HG02981 (cell line): ENCODE results near the gene LMNA.

Experiments
- ATAC-seq: cut with Tn5 transposase; IDR thresholded peaks from one replicate; pipeline ENCODE4 v1.9.1; 2021; ENCODE audit warnings: mild to moderate bottlenecking, moderate library complexity; ENCODE audit not compliant: unreplicated experiment

Gene LMNA

DNA sequence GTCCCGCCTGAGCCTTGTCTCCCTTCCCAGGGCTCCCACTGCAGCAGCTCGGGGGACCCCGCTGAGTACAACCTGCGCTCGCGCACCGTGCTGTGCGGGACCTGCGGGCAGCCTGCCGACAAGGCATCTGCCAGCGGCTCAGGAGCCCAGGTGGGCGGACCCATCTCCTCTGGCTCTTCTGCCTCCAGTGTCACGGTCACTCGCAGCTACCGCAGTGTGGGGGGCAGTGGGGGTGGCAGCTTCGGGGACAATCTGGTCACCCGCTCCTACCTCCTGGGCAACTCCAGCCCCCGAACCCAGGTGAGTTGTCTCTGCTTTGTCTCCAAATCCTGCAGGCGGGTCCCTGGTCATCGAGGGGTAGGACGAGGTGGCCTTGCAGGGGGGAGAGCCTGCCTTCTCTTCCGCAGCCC is 24.0 kb downstream of the LMNA start:
- no peak for ATAC-seq

- ATAC-seq, result no peak
Measured at GRCh38 chr1:156140879-156141707, 26.6 kb downstream of the LMNA start.

DNA sequence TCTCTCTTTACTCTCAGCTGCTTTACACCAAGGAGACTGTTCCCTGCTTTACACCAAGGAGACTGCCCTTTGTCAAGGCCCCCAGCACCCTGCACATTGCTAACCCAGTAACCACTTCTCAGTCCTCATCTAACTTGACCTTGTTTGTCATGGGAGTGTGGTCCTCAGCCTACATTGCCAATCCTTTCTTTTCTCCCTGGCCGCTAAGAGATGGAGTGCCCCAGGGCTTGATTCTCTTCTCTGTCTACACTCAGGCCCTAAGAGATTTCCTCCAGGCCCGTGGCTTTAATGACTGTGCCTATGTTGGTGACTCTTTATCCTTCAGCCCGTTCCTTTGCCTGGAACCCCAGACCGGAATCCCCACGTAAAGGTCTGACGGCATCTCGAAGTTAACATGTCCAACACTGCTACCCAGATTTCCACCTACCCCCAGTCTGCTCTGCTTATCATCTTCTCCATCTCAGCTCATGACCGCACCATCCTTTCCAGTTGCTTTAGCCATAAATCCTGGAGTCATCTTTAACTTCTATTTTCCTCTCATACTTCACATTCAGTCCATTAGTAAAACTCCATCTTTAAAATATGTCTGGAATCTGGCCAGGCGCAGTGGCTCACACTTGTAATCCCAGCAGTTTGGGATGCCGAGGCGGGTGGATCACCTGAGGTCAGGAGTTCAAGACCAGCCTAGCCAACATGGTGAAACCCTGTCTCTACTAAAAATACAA is 29.4 kb downstream of the LMNA start:
- ATAC-seq, result no peak

GRCh38 chr1:156144742-156145141 is 30.2 kb downstream of the LMNA start:
- ATAC-seq, result no peak

DNA sequence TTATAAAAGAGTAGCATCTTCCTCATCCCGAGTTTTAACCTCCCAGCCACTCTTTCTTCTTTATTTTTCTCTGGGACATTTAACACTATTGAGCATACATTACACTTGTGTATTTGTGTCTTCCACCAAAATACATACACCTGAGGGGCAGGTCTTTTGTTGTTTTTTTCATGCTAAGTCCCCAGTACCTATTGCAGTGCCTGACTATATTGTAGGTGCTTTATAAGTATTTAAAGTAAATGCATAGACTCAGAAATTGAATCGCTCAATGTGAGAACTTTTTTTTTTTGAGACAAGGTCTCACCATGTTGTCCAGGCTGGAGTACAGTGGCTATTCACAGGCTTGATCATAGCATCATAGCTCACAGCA is 31.1 kb downstream of the LMNA start:
- ATAC-seq, result no peak

DNA sequence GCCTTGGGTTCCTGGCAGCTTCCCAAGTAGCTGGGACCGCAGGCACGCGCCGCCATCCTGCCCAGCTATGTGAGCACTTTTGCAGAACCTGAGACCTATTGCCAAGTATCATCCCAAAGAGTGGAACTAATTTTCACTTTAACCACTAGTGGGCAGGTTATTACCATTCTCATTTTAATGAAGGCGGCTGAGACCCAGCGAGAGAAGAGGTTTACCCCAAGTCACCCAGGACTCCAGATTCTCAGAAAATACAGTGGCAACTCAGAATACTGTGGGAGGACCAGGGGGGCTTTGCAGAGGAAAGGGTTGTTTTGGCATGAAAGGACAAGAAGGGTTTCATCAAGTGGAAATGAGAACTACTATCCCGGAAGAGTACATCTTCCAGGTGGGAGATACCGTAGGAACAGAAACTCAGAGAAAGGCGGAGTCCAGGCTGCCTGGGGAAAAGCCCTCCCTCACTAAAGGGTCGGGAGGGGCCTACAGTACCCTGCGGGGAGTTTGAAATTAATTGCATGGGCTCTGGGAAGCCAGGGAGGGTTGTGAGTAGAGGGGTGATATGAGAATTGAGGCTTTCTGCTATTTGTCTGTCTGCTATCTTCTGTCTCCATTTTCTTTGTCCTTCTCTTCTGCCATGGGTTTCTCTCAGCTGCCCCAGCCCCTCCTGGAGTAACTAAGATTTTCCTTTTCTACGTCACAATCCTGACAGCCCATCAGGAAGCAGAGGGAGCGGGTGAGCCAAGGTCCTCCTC is 31.7 kb downstream of the LMNA start:
- ATAC-seq, result no peak

DNA sequence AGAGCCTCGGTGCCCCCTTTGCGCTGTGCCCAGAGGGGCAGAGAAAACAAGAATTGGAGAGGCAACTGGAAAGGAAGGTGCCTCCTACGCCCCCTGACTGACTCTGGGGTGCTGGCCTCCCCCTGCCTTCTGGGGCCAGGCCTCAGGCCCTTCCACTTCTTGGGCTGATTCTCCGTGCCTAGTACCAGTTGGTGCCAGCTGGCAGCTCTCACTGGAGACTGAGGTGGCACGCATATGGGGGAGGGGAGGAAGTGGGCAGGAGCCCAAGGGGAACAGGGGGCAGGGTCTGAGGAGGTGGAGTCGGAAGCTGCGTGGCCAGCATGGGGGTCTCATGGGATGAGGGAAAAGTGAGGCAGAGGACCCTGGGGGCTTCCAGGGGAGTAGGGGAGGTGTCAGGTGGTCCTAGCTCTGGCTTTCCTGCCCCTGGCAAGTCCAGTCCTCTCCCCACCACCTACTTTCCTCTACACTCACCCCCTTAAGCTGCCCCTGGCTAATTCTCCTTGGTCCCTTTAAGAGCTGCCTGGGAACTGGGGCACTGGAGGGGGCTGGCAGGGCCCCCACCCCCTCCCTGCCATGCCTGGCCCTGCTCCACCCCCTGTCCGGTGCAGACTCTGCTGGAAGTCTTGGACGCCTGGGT is 32.4 kb downstream of the LMNA start:
- no peak for ATAC-seq

GRCh38 chr1:156148216-156148615 is 33.7 kb downstream of the LMNA start:
- ATAC-seq, result peak; percentile 29

- peak; percentile 37 for ATAC-seq
Measured at GRCh38 chr1:156149374-156150332, 35.1 kb downstream of the LMNA start.

GRCh38 chr1:156150333-156151011 is 36.0 kb downstream of the LMNA start:
- ATAC-seq, result no peak

GRCh38 chr1:156151093-156151688 is 36.7 kb downstream of the LMNA start:
- ATAC-seq, result no peak

- no peak for ATAC-seq
Measured at GRCh38 chr1:156152628-156153027, 38.1 kb downstream of the LMNA start.

DNA sequence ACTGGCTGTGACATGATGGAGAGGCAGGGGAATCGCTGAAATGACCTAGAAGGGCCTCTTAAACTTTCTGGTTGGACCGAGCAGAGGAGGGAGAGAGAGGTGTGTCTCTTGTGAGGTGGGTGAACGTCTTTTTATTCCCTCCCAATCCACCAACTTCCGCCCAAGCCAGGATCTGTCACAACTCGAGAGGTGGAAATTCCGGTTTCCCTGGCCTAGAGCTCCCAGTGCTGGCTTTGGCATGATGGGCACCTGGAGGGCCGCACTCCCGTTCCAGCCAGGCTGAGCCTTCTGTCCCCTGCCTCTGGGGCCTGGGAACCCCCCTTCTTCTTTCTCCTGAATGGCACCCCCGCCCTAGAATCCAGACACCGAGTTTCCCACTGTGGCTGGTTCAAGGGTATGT is 38.9 kb downstream of the LMNA start, which contains the start of gene SEMA4A:
Gene SEMA4A, plus strand, starts transcription at position 224 of the 400 bp plus-strand sequence. CDS start 994 bp downstream, outside the sequence.
- no peak for ATAC-seq

DNA sequence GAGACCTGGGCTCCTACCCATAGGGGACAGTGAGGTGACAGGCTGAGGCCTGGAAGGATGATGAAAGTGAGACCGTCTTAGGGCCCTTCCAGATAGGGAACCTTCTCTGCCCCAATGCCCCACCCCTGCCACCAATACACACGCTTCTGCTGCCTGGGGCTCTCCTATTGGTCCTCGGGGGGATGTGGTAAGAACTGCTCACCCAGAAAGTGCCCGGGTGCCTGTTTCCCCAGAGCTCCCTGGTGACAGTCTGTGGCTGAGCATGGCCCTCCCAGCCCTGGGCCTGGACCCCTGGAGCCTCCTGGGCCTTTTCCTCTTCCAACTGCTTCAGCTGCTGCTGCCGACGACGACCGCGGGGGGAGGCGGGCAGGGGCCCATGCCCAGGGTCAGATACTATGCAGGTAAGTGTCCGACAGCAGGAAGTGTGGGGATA is 39.8 kb downstream of the LMNA start:
- peak; percentile 58 for ATAC-seq

DNA sequence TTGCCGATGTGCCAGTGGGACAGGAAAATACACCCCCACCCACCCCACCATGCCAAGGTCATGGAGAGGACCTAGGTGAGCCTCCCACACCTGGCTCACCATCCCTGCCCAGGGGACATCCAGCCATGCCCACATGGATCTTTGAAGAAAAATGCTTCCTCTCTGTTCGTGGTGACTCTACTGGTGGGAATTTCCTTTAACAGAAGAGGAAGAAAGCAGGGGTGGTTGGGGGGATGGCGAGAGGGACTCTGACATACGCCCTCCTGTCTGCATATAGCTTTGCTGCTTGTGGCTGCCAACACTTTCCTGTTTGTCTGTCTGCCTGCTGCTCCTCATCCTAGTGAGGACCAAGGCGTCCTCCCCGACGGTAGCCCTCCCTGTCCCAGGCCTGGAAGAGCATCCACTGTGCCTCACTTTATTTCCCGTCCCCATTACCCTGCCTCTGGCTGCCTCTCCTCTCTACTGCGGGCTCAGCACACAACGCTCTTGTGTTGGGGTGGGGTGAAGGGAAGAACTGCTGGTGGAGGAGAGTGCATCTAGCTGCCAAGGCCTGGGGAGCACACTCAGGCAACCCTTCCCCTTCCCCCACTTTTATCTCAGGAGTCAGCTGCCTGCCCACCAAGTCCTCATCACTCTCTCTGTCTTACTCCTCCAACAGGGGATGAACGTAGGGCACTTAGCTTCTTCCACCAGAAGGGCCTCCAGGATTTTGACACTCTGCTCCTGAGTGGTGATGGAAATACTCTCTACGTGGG is 41.4 kb downstream of the LMNA start:
- ATAC-seq, result no peak

- no peak for ATAC-seq
Measured at GRCh38 chr1:156157506-156157905, 43.0 kb downstream of the LMNA start.

- ATAC-seq, result no peak
Measured at GRCh38 chr1:156157966-156158365, 43.5 kb downstream of the LMNA start.
